ENCODE results near the gene OSMR.
"Not testable (repeated sequence)": the region's sequence is repeated elsewhere in the genome, so short reads cannot be mapped to it uniquely, and the experiment has no call there.

OSMR gene

DNA sequence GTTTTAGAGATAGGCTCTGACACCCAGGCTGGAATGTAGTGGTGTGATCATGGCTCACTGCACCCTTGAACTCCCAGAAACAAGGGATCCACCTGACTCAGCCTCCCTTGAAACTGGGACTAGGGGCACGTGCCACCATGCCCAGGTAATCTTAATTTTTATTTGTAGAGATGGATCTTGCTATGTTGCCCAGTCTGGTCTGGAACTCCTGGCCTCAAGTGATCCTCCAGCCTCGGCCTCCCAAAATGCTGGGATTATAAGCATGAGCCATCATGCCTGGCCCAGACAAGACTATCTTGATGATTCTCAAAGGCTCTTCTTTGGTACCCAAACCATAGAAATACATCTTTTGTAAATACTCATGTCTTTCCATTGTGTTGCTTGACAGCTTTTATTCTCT lies 10.8 kb downstream of the OSMR start:
- no peak overlapping the region for H3K27ac ChIP-seq (ENCODE audit: low read depth, low read length)
- H3K4me1 ChIP-seq (ENCODE audit: insufficient read depth, low read length): no peaks in the 10 kb centered on the region
- no peak overlapping the region for H3K9ac ChIP-seq (ENCODE audit: low read length)
- no peaks in the 10 kb centered on the region for H3K27me3 ChIP-seq (ENCODE audit: control insufficient read depth in 1 of 2, insufficient read depth in 2 of 2, low read length in 2 of 2)
- H3K4me3 ChIP-seq (ENCODE audit: low read depth in 1 of 2, low read length in 2 of 2): no peak overlapping the region
- H3K36me3 ChIP-seq (ENCODE audit: insufficient read depth, low read length): no peaks in the 10 kb centered on the region
- no peaks in the 10 kb centered on the region for H3K9me3 ChIP-seq (ENCODE audit: low read length)

DNA sequence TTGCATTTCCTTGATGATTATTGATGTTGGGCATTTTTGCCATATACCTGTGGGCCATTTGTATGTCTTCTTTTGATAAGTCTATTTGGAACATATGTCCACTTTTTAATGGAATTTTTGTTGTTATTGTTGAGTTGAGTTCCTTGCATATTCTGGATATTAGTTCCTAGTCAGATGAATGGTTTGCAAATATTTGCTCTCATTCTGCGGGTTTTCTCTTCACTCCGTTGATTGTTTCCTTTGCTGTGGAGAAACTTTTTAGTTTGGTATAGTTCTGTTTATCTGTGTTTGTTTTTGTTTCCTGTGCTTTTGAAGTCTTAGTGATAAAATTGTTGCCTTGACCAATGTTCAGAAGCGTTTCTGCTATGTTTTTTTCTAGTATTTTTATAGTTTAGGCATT lies 13.0 kb downstream of the OSMR start:
- Histone ChIP-seq H3K9me3 (ENCODE audit: low read length) (no peaks in the 10 kb centered on the region), H3K4me1 (ENCODE audit: insufficient read depth, low read length) (no peaks in the 10 kb centered on the region), H3K9ac (ENCODE audit: low read length) (no peak overlapping the region), H3K36me3 (ENCODE audit: insufficient read depth, low read length) (no peaks in the 10 kb centered on the region), H3K4me3 (ENCODE audit: low read depth in 1 of 2, low read length in 2 of 2) (no peak overlapping the region), H3K27me3 (ENCODE audit: control insufficient read depth in 1 of 2, insufficient read depth in 2 of 2, low read length in 2 of 2) (no peaks in the 10 kb centered on the region), H3K27ac (ENCODE audit: low read depth, low read length) (no peak overlapping the region)

DNA sequence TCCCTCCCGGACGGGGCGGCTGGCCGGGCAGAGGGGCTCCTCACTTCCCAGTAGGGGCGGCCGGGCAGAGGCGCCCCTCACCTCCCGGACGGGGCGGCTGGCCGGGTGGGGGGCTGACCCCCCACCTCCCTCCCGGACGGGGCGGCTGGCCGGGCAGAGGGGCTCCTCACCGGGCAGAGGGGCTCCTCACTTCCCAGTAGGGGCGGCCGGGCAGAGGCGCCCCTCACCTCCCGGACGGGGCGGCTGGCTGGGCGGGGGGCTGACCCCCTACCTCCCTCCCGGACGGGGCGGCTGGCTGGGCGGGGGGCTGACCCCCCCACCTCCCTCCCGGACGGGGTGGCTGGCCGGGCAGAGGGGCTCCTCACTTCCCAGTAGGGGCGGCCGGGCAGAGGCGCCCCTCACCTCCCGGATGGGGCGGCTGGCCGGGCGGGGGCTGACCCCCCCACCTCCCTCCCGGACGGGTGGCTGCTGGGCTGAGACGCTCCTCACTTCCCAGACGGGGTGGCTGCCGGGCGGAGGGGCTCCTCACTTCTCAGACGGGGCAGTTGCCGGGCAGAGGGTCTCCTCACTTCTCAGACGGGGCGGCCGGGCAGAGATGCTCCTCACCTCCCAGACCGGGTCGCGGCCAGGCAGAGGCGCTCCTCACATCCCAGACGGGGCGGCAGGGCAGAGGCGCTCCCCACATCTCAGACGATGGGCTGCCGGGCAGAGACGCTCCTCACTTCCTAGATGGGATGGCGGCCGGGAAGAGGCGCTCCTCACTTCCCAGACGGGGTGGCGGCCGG lies 16.4 kb downstream of the OSMR start:
- not testable (repeated sequence) for H3K27ac ChIP-seq (ENCODE audit: low read depth, low read length); H3K9ac ChIP-seq (ENCODE audit: low read length); H3K4me3 ChIP-seq (ENCODE audit: low read depth in 1 of 2, low read length in 2 of 2); H3K9me3 ChIP-seq (ENCODE audit: low read length); H3K36me3 ChIP-seq (ENCODE audit: insufficient read depth, low read length); H3K4me1 ChIP-seq (ENCODE audit: insufficient read depth, low read length); H3K27me3 ChIP-seq (ENCODE audit: control insufficient read depth in 1 of 2, insufficient read depth in 2 of 2, low read length in 2 of 2)

DNA sequence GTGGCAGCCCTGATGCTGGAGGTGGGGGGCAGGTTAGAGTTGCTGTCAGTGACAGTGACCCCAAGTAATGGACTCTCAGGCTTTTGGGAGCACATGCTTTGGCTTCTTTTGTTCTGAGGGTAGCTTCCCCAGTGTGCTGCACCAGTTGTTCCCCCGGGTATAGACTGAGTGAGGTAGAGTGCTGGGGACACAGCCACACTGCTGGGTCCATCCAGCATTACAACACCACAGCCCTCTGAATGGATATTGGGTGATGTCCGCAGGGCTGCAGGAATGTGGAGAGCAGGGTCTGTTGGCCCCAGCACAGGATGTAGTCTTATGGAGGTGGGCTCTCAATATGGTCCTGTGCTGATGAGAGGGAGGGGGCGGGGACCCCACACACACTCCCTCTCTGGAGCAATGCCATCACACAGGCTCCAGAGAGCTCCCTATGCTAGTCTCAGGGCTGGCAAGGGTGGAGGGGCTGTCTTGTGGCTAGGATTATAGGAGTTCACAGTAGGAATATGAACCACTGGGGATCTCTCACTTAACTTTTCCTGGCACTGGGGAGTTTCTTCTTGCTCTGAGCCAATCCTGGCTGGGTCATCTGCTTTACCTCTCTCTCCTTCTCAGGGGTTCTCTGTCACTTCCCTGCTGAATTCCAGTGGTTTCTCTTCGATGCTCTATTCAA lies 20.7 kb downstream of the OSMR start:
- no peaks in the 10 kb centered on the region for H3K36me3 ChIP-seq (ENCODE audit: insufficient read depth, low read length)
- H3K27me3 ChIP-seq (ENCODE audit: control insufficient read depth in 1 of 2, insufficient read depth in 2 of 2, low read length in 2 of 2): no peaks in the 10 kb centered on the region
- no peak overlapping the region for H3K27ac ChIP-seq (ENCODE audit: low read depth, low read length)
- no peak overlapping the region for H3K9ac ChIP-seq (ENCODE audit: low read length)
- H3K9me3 ChIP-seq (ENCODE audit: low read length): no peaks in the 10 kb centered on the region
- peaks cover 18% of the 10 kb centered on the region for H3K4me1 ChIP-seq (ENCODE audit: insufficient read depth, low read length)
- no peak overlapping the region for H3K4me3 ChIP-seq (ENCODE audit: low read depth in 1 of 2, low read length in 2 of 2)

GRCh38 chr5:38867032-38867398 lies 21.2 kb downstream of the OSMR start:
- H3K4me3 ChIP-seq (ENCODE audit: low read depth in 1 of 2, low read length in 2 of 2): no peak overlapping the region
- H3K27ac ChIP-seq (ENCODE audit: low read depth, low read length): no peak overlapping the region
- peaks cover 18% of the 10 kb centered on the region for H3K4me1 ChIP-seq (ENCODE audit: insufficient read depth, low read length)
- H3K36me3 ChIP-seq (ENCODE audit: insufficient read depth, low read length): no peaks in the 10 kb centered on the region
- no peaks in the 10 kb centered on the region for H3K9me3 ChIP-seq (ENCODE audit: low read length)
- no peaks in the 10 kb centered on the region for H3K27me3 ChIP-seq (ENCODE audit: control insufficient read depth in 1 of 2, insufficient read depth in 2 of 2, low read length in 2 of 2)
- no peak overlapping the region for H3K9ac ChIP-seq (ENCODE audit: low read length)

- Histone ChIP-seq H3K36me3 (ENCODE audit: insufficient read depth, low read length) (no peaks in the 10 kb centered on the region), H3K27me3 (ENCODE audit: control insufficient read depth in 1 of 2, insufficient read depth in 2 of 2, low read length in 2 of 2) (no peaks in the 10 kb centered on the region), H3K27ac (ENCODE audit: low read depth, low read length) (no peak overlapping the region), H3K9ac (ENCODE audit: low read length) (no peak overlapping the region), H3K4me1 (ENCODE audit: insufficient read depth, low read length) (peaks cover 18% of the 10 kb centered on the region), H3K9me3 (ENCODE audit: low read length) (no peaks in the 10 kb centered on the region), H3K4me3 (ENCODE audit: low read depth in 1 of 2, low read length in 2 of 2) (no peak overlapping the region)
Measured at GRCh38 chr5:38867416-38867815, 21.6 kb downstream of the OSMR start.

GRCh38 chr5:38870595-38870994 lies 24.8 kb downstream of the OSMR start:
- Histone ChIP-seq H3K9ac (ENCODE audit: low read length) (no peak overlapping the region), H3K27ac (ENCODE audit: low read depth, low read length) (no peak overlapping the region), H3K4me3 (ENCODE audit: low read depth in 1 of 2, low read length in 2 of 2) (no peak overlapping the region), H3K4me1 (ENCODE audit: insufficient read depth, low read length) (peaks cover 21% of the 10 kb centered on the region), H3K27me3 (ENCODE audit: control insufficient read depth in 1 of 2, insufficient read depth in 2 of 2, low read length in 2 of 2) (no peaks in the 10 kb centered on the region), H3K9me3 (ENCODE audit: low read length) (no peaks in the 10 kb centered on the region), H3K36me3 (ENCODE audit: insufficient read depth, low read length) (no peaks in the 10 kb centered on the region)

GRCh38 chr5:38871058-38871605 lies 25.3 kb downstream of the OSMR start:
- peaks cover 21% of the 10 kb centered on the region for H3K4me1 ChIP-seq (ENCODE audit: insufficient read depth, low read length)
- no peaks in the 10 kb centered on the region for H3K27me3 ChIP-seq (ENCODE audit: control insufficient read depth in 1 of 2, insufficient read depth in 2 of 2, low read length in 2 of 2)
- no peak overlapping the region for H3K9ac ChIP-seq (ENCODE audit: low read length)
- H3K36me3 ChIP-seq (ENCODE audit: insufficient read depth, low read length): no peaks in the 10 kb centered on the region
- H3K27ac ChIP-seq (ENCODE audit: low read depth, low read length): no peak overlapping the region
- no peaks in the 10 kb centered on the region for H3K9me3 ChIP-seq (ENCODE audit: low read length)
- no peak overlapping the region for H3K4me3 ChIP-seq (ENCODE audit: low read depth in 1 of 2, low read length in 2 of 2)

- no peak overlapping the region for H3K9ac ChIP-seq (ENCODE audit: low read length)
- no peaks in the 10 kb centered on the region for H3K36me3 ChIP-seq (ENCODE audit: insufficient read depth, low read length)
- no peaks in the 10 kb centered on the region for H3K27me3 ChIP-seq (ENCODE audit: control insufficient read depth in 1 of 2, insufficient read depth in 2 of 2, low read length in 2 of 2)
- no peaks in the 10 kb centered on the region for H3K9me3 ChIP-seq (ENCODE audit: low read length)
- H3K4me1 ChIP-seq (ENCODE audit: insufficient read depth, low read length): peaks cover 14% of the 10 kb centered on the region
- H3K27ac ChIP-seq (ENCODE audit: low read depth, low read length): no peak overlapping the region
- no peak overlapping the region for H3K4me3 ChIP-seq (ENCODE audit: low read depth in 1 of 2, low read length in 2 of 2)
Measured at GRCh38 chr5:38871790-38872551, 26.2 kb downstream of the OSMR start.

DNA sequence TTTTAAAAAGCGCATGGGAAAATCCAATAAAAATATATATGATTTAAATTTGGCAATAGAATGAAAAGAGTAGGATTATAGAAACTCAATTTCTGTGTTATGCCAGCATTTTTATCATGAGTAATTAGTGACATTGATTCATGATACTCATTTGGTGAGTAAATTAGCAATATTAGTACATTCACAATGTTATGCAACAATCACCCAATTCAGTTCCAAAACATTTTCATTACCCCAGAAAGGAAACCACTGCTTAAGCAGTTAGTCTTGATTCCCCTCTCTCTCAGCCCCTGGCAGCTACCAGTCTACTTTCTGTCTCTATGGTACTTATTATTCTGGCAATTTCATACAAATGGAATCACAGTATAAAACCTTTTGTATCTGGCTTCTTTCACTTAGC lies 27.0 kb downstream of the OSMR start:
- no peaks in the 10 kb centered on the region for H3K27me3 ChIP-seq (ENCODE audit: control insufficient read depth in 1 of 2, insufficient read depth in 2 of 2, low read length in 2 of 2)
- H3K4me3 ChIP-seq (ENCODE audit: low read depth in 1 of 2, low read length in 2 of 2): no peak overlapping the region
- H3K9me3 ChIP-seq (ENCODE audit: low read length): no peaks in the 10 kb centered on the region
- peaks cover 12% of the 10 kb centered on the region for H3K4me1 ChIP-seq (ENCODE audit: insufficient read depth, low read length)
- H3K36me3 ChIP-seq (ENCODE audit: insufficient read depth, low read length): peaks cover 2% of the 10 kb centered on the region
- no peak overlapping the region for H3K9ac ChIP-seq (ENCODE audit: low read length)
- H3K27ac ChIP-seq (ENCODE audit: low read depth, low read length): no peak overlapping the region

DNA sequence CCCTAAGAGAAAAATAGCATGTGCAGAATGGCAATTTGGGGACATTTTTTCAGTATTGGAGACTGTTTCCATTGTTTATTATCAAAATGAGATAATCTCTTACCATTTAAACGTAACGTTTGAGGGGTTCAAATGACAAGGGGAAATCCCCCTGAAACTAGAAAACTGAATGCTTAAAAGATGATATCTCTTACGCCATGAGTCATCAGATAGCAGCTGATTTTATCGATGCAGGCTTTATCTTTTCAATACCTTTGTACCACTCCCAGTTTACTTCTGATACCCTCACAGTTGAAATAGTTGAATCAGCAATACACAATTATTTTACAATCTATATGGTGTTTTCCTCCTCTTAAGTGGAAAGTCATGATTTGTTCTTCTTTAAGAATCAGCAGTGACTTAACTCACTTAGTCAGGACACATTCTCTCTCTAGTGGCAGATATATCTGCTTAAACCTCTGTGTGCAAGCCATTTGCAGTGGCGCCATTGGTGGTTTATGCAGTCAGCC lies 29.2 kb downstream of the OSMR start:
- Histone ChIP-seq H3K4me1 (ENCODE audit: insufficient read depth, low read length) (peaks cover 12% of the 10 kb centered on the region), H3K9ac (ENCODE audit: low read length) (no peak overlapping the region), H3K27me3 (ENCODE audit: control insufficient read depth in 1 of 2, insufficient read depth in 2 of 2, low read length in 2 of 2) (no peaks in the 10 kb centered on the region), H3K4me3 (ENCODE audit: low read depth in 1 of 2, low read length in 2 of 2) (no peak overlapping the region), H3K27ac (ENCODE audit: low read depth, low read length) (no peak overlapping the region), H3K36me3 (ENCODE audit: insufficient read depth, low read length) (peaks cover 11% of the 10 kb centered on the region), H3K9me3 (ENCODE audit: low read length) (no peaks in the 10 kb centered on the region)

Data from muscle layer of colon (tissue), 2 donors.